Medulla oblongata (tissue), 1 donor: ENCODE measurements around the gene INVS.

Experiments
- DNase-seq: peaks from one replicate; pipeline ENCODE4 v3.0.0-alpha.2; 2015; ENCODE audit errors: extremely low spot score

INVS gene

DNA sequence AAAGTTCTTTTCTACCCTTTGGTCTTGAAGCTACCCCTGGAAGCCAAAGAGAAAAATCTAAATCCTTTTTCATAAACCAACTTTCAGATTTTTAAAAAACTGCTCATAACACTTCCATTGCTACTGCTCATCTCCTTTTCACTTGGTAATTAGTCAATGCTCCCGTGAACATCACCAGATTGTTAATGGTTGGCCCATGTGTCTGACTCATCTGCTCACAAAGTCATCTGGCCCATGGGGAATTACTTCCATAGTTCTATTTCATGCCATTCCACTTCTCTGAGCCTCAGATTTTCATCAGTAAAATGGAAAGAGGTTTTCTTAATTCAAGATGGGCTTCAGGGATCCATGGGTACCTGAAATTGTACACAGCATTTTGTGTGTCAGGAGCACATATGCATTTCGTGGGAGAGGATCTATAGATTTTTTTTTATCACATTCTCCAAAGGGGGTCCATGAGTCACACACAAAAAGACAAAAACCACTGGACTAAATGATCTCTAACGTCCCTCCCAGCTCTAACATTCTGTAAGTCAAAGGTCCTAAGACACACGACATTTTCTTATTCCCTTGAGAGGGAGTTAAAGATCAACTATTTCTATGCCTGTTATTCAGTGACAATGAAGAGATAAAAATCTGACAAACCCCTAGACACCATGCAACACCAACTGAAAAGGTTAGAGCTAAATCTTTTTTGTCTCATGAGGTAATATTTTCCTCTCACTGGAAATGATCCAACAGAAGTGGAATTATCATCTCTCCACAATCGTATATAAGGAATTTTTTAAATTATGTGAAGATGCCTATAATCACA lies 178.3 kb downstream of the INVS start:
- DNase-seq, result no peak

GRCh38 chr9:100281066-100281465 lies 182.0 kb downstream of the INVS start:
- no peak for DNase-seq

DNA sequence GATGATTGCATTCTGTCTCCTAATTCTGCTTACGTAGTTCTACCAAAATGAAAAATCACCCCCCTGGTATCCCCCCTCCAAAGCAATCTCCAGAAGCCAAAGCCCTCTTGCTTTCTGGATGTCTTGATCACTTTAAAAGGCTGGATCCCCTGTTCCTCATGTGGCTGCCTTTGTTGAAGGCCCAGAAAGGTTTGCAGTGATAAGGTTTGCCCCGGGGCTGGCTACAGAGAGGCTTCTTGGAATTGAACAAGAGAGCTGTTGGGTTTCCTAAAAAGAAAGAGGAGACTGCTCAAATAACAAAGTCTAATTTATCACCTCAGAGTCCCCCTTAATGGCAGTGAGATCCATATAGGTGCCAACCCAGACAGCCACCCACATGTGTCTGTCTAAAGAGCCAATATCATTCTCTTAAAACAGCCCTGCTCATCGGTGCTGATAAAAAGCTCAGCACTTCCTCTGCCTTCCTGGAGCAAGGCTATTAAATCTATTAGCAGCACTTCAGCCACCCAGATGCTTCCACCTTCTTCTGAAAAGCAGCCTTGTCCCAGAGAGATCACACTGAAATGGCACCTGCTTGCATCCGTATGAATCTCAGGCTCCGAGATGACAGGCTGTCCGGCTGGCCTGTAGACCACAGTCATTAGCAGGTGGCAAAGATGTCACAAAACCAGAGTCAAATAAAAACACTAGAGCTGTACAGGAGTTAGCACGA lies 182.8 kb downstream of the INVS start:
- no peak for DNase-seq

- DNase-seq, result no peak
Measured at GRCh38 chr9:100282388-100282719, 183.3 kb downstream of the INVS start.

DNA sequence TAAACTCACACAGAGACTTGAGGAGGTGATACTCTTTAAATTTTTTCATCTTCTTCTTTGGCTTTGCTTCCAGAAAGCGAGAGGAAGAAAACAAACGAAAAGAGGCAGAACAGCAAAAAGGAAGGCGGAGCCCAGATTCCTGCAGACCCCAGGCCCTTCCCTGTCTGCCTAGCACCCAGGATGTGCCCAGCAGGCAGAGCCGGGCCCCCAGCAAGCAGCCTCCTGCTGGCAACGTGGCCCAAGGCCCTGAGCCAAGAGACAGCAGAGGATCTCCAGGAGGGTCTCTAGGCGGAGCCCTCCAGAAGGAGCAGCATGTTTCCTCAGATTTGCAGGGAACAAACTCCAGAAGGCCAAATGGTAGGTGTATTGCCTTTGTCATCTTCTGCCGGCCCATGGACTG lies 185.2 kb downstream of the INVS start:
- DNase-seq, result no peak

GRCh38 chr9:100285080-100285479 lies 186.0 kb downstream of the INVS start:
- DNase-seq, result no peak

- no peak for DNase-seq
Measured at GRCh38 chr9:100285601-100286000, 186.6 kb downstream of the INVS start.

- no peak for DNase-seq
Measured at GRCh38 chr9:100286257-100286656, 187.2 kb downstream of the INVS start.

DNA sequence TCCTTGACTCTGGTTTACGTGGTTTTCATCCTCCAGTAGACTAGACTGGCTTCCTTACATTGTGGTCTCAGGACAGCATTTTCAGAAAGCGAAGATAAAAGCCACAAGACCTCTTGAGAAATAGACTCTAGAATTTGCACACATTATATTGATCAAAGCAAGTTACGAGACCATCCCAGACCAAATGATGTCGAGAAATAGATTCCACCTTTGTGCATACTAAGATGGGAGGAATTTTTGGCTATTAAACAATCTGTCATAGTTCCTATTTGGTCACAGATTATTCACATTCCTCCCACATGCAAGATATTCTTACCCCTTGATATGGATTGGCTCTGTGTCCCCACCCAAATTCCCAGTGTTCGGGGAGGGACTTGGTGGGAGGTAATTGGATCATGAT lies 188.1 kb downstream of the INVS start:
- no peak for DNase-seq

GRCh38 chr9:100290714-100291113 lies 191.7 kb downstream of the INVS start:
- DNase-seq, result no peak

DNA sequence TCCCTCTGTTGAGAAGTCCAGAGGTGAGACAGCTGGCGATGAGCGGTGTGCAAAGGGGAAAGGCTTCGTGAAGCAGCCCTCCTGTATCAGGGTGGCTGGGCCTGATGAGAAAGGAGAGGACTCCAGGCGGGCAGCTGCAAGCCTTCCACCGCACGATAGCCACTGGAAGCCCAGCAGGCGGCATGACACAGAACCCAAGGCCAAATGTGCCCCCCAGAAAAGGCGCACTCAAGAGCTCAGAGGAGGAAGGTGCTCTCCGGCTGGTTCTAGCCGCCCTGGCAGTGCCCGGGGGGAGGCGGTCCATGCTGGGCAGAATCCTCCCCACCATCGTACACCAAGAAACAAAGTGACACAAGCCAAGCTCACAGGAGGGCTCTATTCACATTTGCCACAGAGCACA lies 193.4 kb downstream of the INVS start:
- no peak for DNase-seq

DNA sequence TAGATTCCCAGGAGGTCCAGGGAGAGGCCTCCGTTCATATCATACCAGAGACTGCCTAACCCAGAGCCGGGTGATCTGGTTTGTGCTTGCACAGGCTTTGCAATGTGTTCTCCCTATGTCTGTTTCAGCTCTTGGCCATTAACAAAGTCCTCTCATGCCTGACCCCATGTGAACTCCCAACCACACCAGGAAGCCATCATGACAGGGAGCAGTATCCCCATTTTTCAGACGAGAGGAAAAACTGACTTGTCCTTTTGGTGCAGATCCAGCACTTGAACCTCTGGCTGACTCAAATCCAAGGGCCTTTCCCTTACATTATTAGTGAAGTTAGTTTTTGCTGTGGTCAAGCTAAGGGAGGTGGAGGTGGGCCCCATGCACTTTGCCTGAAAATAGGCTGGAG lies 195.3 kb downstream of the INVS start:
- DNase-seq, result no peak

- DNase-seq, result no peak
Measured at GRCh38 chr9:100294806-100295205, 195.8 kb downstream of the INVS start.

GRCh38 chr9:100295240-100295639 lies 196.2 kb downstream of the INVS start:
- no peak for DNase-seq

DNA sequence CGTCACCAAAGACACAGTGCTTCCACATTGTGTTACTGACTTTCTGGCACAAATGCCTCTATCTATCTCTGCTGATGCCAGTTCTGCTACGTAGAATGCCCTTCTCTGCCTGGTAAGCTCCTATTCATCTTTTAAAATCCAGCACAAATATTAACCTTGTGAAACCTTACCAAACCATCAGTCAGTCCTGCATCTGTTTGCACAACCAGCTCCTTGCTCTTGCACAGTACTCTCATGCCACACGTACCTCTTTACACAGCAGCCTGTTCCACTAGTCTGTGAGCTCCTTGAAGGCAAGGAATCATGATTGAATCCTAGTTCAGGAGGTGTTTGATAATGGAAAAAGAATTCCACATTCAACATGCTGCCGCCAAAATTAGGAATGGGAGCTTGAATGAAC lies 197.4 kb downstream of the INVS start:
- no peak for DNase-seq

GRCh38 chr9:100298378-100298777 lies 199.3 kb downstream of the INVS start:
- no peak for DNase-seq

DNA sequence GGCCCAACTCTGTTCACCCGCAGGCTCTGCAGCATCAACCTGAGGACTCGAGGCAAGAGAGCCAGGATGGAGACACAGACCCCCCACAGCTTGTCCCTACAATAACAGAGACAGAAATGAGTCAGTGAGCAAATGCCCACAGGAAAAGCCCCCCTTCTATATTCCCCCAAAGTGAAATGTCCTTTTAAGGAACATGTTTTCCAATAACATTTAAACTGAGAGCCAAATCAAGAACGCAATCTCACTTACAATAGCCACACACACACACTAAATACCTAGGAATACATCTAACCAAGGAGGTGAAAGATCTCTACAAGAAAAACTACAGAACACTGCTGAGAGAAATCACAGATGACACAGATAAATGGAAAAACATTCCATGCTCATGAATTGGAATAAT lies 204.7 kb downstream of the INVS start:
- no peak for DNase-seq

DNA sequence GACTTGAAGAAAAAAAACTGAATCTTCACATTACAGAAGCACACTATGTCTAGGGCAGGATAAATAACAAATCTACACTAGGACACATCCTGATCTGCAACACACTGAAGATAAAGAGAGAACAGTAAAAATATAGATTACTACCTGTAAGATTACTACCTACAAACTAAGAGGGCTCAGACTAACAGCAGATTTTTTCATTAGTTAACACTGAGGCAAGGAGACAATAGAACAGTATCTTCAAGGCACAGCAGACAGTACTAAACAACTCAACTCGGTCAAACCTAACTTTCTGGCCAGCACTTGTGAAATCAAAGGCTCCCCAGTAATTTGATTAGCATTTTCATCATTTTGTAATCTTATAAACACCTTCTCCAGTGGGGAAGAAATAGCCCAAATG lies 207.2 kb downstream of the INVS start:
- DNase-seq, result no peak

GRCh38 chr9:100307080-100307479 lies 208.0 kb downstream of the INVS start:
- DNase-seq, result no peak

GRCh38 chr9:100308965-100309564 lies 210.0 kb downstream of the INVS start:
- no peak for DNase-seq

DNA sequence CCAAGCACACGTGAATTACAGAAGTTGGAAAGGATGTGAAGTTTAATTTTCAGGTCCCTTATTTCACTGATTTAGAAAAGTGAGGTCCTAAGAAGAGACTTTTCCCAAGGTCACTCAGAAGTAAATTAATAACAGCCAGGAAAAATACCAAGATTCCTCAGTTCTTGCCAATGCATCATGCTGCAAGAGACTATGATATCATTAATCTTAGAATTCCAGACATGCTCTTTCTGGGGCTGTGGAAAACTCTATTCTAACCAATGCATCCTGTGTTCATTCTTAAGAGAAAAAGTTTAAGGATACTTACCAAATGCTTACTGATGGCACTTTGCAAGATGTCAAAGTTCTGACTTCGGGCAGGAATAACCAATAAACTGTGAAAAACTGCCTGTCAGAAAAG lies 210.9 kb downstream of the INVS start:
- DNase-seq, result no peak

GRCh38 chr9:100315561-100315960 lies 216.5 kb downstream of the INVS start:
- DNase-seq, result no peak

DNA sequence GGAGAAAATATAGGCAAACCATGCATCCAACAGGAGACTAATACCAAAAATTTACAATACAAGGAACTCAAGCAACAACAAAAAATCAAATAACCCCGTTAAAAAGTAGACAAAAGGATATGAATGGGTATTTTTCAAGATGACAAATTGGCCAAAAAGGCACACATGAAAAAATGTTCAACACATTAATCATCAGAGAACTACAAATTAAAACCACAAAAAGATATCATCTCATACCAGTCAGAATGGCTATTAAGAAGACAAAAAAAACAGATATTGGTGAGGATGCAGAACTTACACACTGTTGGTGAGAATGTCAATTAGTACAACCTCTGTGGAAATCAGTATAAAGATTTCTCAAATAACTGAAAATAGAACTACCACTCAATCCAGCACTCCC lies 218.7 kb downstream of the INVS start:
- no peak for DNase-seq
